NCI-H446 treated with DMSO at 0.1 percent for 48 hours (cell line): ENCODE results near the gene CSRP1.
"Not testable (repeated sequence)": the region's sequence is repeated elsewhere in the genome, so short reads cannot be mapped to it uniquely, and the experiment has no call there.

Experiments
- DNase-seq: peaks from one replicate; lab custom pipeline; 2025; lab: John Stamatoyannopoulos, UW

The CSRP1 gene

DNA sequence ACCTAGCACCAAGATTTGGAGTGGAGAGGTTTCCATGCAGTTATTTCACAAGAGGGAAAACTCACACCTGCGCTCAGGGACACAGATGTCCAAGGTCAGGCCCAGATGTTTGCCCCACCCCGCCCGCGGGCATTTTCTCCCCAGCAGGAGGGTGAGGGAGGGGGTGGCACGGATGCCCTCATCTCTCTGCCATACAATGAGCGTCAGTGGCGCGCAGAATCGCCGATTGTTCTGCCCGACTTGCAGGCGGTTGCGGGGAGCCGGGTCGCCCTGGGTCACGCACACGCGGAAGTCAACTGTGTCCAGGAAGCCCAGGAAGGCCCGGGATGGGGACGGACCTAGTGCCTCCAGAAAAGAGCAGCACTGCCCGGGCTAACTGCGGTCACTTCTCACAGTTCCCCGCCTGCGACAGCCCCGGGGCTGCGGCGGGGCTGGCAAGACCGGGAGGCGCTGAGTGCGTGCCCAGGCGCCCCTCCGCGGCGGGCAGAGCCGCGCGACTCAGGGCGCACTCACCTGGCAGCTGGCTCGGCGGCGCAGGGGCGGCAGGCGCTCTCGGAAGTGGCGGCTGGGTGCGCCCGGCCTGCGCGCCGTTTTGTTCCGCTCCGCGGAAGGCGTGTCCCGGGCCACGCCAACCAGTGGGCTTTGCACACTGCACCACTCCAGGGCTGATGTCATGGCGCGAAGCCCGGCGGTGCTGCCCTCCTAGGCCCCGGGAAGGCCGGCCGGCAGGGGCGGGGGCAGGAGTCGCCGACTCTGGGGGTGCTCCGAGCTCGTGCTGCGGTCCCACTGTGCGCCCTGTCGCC is at the start of gene CSRP1:
CSRP1 (minus strand) TSS at position 567 of the 803 bp plus-strand sequence. CDS start 10,820 bp downstream, outside the sequence.
- peak; percentile 19 for DNase-seq

DNA sequence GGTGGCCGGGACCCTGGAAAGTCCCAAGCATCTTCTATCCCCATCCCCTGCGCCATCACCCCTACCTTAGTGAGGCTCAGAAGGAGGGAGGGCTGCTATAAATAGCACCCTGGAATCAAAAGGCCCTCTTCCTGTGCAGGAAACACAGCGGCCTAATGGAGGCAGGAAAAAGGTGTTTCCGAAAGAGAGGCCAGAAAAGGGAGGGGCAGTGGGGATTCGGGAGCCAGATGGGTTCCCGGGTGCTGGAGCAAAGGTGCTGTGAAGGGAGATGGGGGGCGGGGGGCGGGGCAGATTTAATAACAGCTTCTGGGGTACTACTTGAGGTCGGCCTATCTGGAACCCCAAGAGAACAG is 48.6 kb upstream of the CSRP1 start:
- no peak for DNase-seq

DNA sequence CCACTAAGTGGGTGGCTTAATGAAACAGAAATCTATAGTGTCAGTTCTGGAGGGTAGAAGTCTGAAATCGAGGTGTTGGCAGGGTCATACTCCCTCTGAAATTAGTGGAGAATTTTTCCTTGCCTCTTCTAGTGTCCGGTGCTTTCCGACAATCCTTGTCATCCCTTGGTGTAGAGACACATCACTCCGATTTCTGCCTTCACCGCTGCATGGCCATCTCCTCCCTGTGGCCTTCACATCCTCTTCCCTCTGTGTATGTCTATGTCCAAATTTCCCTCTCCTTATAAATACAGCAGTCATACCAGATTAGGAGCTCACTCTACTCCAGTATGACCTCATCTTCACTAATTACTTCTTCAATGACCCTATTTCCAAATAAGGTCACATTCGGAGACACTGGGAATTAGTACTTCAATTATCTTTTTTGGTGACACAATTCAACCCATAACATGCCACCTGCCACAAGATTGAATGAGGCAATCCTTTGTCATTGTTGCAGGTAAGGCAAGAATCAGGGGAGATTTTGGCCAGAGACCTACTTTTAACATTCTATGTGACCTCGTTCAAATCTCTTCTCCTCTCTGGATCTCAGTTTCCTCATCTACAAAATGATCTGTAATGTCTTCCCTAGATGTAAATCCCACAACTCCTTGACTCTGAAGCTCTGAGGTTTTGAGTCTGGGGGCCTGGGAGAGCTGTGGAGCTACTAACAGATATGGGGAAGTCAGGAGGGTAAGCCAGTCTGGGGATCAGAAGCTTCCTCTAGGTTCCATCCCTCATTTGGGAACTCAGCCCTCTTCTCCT is 48.1 kb upstream of the CSRP1 start:
- DNase-seq = peak; percentile 11

DNA sequence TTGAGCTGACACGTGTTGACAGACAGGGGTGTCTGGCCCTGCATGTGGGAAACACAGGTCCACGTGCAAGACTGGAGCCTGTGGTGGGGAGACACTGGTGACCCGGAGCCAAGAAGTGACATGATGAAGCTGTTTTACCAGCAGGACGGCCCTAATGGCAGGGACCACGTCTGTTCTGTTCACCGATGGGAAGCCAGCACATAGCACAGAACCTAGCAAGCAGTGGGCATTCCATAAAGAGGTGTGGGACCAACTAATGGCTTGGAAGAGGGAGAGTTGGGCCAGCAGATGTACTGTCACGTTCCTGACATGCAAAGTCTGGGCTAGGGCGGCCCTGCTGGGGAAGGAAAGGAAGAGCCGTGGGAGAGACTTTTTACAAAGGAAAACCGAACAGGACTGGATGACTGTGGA is 47.3 kb upstream of the CSRP1 start:
- no peak for DNase-seq

DNA sequence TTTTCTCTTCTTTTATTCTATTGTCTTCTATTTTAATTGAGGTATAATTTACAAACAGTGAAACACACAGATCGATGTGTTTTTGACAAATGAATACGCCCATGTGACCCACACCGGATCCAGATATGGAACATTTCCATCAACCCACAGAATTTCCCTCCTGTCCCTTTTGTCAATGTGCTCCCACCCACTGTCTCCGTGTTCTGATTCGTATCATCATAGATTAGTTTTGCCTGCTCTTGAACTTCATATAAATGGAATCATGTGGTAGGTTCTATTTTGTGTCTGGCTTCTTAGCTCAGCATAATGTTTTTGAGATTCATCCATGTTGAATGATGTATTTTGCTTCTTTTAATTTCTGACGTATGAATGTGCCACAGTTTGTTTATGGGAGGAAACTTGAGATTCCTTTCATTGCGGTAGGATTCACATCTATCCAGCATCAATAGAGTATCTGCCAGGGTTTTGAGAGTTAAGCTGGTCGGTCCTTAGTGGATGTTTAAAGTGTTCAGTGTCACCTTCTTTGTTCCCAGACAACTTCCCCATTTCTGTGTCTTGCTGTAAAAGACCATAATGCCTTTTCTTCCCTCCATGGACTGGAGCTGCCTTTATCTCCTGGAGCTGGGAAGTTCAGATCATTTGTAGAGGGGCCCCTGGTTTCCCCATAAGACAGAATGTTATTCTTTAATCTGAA is 46.7 kb upstream of the CSRP1 start:
- DNase-seq = no peak

DNA sequence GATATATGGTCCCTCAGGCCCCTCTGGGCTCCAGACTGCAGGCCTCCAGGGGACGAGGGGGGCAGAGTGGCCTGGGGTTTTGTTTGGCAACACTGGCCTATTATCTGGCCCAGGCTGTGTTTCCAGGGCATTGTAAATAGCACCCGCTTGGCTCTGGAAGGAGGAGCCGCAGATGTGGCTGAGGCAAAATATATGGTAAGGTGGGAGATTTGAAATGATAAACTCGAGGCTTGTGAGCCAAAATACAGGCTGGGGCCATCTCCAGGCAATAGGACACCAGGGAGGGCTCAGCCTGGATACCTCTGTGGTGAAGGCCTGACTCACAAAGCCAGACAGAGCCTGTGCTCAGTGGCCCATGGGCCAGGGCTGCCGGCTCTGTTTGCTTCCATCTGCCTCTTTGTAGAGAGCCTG is 46.0 kb upstream of the CSRP1 start:
- DNase-seq = peak; percentile 83

DNA sequence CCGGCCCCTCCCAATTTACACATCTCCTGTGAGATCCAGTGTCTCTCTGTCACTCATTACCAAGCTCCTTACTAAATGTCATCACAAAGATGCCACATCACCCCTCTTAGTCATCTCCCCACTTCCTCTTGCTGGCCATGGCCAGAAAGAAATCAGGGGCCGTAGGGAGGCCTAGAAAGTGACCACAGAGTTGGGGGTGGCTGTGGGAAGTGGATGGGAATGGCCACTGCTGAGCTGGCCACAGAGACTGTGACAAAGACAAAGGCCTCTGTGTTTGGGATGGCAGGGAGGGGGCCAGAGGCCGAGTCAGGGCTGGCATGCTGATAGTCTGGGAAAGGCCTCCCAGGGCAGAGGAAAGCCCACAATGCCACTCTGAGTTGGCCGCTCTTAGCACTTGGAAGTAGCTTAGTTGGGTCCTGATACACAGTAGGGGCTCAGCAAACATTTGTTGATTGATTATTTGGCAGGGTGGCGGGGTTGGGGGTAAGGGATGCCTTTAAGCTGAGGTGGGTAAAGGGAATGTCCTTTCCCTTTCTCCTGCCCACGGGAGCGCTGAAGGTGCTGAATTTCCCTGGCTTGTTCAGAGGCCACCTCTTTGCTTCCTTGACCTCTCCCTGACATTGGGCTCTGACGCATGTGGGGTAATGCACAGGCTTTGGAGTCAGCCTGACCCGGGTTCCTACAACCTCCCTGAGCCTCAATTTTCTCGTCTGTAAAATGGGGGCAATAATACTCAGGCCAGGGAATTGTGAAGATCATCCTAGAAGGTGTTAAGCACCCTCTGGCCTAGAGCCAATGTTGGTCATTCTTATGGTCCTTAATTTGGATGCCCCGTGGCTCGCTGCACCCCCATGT is 45.2 kb upstream of the CSRP1 start:
- no peak for DNase-seq

DNA sequence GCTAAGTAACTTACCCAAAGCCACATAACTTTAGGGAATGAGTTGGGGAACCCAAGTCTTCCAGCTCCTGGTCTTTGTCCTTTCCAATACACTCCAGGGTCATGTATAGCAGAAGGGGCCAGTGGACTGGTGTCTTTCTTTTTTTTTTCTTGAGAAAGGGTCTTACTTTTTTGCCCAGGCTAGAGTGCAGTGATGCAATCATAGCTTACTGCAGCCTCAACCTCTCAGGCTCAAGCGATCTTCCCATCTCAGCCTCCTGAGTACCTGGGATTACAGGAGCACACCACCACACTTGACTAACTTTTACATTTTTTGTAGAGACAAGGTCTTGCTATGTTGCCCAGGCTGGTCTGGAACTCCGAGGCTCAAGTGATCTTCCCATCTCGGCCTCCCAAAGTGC is 44.2 kb upstream of the CSRP1 start:
- DNase-seq = no peak

DNA sequence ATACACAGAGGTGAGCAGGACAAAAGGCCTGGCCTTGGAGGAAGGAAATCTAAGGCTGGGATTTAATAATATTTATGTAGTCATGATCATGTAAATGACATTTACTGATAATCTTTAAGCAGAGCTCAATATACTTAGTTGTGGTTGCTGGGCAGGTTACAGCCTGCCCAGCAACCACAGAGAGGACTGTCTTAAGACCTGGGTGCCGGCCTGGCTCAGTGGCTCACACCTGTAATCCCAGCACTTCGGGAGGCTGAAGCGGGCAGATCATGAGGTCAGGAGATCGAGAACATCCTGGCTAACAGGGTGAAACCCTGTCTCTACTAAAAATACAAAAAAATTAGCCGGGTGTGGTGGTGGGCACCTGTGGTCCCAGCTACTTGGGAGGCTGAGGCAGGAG is 42.6 kb upstream of the CSRP1 start:
- not testable (repeated sequence) for DNase-seq

DNA sequence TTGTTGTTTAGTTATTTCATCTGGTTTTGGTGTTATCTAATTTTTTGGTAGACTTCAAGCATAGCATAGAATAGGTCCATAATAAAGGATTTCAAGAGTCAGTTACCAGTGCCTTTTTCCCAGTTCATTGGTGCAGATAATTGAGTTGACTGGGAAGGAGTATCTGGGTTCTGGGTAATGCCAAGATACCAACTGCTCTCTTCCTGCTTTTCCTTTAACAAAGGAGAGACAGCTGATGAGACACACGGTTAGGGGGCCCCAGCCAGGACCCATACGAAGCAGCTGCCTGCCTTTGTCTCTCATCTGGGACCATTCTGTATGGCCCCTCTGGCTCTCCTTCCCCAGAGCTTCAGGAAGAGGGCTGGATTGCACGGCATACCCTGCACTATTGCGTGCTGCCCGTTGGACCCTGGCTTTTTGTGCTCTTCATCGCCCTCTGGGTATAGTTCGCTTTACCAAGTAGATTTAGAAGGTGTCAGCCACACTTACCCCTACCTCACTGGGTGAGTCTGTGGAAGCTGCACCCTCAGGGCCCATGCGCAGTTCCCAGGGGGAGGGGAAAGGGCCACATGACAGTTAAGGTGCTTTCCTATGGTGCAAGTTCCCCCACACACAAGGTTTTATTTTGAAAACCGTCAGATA is 39.0 kb upstream of the CSRP1 start:
- peak; percentile 65 for DNase-seq

DNA sequence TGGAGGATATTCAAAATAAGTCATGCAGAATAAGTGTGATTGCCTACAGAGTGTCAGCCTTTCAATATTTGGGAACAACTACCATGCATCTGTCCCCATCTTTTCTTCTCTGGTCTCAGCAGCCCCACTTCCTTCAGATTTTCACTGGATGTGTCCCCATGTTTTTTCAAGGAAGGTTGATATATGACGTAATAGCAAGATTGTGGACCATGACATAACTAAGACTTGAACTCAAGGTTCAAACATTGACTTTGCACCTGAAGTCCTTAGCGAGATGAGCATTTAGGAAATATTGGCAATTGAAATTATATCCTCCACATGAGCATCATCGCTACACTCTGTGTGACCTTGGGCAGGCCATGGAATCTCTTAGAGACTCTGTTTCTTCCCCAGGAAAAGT is 37.8 kb upstream of the CSRP1 start:
- DNase-seq = no peak

DNA sequence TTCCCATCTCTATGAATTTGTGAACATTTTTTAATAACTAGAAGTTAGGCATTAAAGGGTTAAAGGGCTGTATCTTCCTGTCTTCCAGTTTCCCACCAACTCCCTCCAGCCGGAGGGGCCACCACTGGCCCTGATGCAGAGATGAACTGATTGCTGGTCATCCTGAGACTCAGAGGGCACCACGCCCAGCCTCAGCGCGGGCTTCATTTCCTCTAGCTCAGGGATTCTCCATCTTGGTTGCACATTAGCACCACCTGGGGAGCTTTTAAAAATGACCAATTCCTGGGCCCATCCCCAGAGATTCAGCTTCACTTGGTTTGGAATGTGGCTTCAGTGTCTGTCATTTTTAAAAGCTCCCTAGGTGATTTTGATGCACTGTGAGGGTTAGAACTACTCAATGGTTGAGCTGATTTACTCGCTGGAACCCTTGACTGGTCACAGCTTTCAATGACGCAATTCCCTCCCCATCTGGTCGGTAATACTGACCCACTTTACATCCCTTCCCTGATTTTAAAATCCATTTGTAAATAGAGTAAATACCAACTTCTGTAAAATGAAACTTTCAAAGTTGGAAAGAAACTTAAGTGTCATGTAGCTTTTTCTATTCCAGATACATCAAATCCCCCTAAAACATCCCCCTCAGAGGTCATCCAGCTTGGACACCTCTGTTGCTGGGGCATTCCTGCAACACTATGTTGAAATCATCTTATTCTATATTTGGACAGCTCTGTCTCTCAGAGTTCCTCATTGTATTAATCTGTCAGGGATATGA is 37.1 kb upstream of the CSRP1 start:
- DNase-seq = no peak

DNA sequence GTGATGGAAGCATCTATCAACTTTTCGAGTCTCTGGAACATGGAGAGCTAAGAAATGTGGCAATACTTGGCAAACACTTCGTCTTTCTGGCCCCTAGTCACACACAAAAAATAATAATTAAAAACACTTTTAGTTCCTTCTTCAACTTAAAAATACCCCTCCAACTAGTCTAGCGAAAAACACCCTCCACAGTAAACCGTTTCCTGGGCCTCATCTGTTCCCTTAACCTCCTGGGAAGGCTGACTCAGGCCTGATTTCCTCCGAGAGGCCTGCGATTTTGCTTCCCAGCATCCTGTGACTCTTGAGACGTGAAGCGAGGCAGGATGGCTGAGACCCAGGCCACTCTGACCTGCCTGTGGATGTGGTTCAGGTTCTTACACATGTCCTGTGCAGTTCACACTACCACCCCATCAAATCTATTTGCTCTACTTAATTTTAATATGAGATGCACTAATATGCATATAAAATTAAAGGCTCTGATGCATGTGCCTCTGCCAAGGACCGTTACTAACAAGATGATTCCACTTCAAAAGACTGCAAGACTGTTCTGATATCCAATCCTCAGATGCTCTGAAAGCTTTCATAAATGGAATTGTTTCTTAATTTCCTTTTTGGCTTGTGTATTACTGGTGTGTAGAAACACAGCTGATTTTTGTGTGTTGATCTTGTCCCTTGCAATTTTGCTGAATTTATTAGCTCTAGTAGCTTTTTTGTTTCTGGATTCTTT is 35.5 kb upstream of the CSRP1 start:
- peak; percentile 33 for DNase-seq

DNA sequence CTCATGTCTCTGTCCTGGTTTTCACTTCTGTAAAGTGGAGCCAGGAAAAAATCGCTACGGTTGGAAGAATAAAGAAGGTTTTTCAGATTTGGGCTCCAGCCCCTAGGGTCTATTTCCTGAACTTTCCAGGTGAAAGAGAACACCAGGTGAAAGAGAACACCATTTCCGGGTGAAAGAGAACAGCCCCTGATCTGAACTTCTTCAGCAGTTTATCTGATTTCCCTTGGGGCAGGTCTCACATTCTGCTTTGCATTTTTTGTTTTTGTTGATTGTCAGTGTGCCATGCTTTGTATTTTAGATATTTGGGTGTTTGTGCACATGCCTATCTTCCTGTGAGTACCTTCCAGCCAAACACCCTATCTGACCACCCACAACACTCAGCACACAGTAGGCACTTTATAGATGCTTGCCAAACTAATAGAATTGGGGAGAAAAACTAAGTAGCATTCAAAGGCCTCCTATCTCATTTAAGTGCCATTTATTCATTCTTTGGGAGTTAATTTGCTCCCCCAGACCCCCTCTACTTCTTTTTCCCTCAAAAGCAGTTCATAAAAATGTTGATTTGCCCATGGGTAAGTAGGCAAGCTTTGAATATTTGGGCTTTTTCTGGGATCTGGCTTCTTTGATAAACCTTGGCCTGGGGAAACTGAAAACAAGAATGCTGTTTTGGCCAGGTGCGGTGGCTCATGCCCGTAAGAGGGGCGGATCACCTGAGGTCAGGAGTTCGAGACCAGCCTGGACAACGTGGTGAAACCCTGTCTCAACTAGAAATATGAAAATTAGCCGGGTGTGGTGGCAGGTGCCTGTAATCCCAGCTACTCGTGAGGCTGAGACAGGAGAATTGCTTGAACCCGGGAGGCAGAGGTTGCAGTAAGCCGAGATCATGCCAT is 34.2 kb upstream of the CSRP1 start:
- no peak for DNase-seq

DNA sequence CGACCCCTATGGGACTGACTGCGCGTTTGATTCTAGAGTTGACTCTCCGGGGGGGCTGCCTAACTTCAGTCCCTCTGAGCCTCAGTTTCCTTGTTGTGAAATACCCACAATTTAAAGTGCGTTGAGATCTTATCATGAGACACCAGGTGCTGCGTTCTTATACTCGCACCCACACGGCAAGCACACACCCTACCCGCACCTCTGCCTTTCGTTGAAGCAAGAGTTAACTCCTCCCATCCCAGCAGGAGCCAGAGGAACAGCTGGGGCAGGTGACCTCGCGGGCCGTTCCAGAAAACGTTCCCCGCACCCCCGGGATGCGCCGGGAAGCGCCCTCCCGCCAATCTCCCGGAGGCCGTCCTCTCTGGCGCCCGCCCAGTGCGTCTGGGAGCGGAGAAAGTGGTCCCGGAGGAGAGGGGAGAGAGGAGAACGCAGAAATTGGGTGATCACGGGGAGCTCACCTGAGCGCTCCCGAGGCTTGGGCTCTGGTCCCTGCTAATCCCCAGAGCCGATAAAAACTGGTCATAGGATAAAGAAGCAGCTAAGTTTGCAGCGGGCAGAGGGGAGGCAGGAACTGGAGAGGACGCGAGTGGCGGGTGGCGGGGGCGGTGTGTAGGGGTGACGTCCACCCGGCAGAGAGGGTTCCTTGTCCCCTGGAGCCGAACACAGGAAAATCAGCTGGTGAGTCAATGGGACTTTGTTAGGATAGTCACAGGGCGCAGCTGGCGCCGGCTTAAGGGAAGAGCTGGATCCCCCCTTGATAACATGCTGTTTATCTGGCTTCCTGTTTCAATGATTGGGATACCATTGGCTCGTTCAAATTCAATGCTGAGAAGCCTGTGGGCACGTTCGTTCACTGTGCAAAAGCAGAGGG is 32.9 kb upstream of the CSRP1 start:
- peak; percentile 43 for DNase-seq

DNA sequence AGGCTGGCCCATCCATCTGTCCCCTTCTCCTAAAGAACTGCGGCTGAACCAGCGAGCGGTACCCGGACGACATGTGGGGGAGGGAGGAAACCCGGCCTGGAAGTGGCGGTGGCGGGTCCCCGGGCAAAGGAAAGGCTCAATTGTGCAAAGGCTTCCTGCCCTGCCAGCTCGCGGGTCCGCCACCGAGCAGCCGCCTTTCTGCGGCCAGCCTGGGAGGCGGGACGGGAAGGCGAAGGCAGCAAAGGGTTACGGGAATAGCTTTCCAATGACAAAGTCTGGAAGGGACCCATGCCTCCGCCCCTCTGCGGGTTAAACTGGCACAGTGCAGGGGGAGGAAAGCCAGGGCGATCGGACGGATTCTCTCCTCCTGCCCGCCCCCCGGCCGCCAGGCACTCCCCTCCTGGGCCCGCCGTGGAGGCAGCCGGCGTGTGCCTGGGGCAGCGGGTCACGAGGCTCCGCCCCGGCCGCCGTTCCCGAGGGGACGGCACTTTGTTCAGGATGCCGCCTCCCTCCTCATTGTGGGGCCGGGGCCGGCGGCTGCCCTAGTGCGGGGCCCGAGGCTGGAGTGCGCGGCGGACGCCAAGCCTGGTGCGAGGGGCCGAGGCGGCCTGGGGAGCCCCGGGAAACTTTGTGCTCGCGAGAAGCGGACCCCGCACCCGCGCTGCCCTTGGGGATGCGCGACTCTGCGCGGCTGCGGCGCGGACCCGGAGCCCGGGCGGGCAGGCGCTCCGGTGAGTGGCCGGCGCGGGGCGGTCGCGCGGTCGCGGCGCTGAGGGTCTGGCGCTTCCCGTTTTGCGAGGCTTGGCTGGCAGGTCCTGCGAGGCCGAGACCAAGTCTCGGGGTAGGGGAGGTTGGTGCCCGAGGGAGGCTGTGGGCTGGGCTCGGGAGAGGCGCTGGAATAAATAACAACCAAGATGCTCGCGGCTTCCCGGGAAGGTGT is 32.0 kb upstream of the CSRP1 start, which contains the start of gene NAV1:
NAV1 (plus strand) TSS at position 516 of the 940 bp plus-strand sequence. CDS start 83,758 bp downstream, outside the sequence.
- peak; percentile 70 for DNase-seq
